Dedifferentiated amniotic fluid mesenchymal stem cell (primary cell): ENCODE data around the gene NEMF.
"Not testable (repeated sequence)": the region's sequence is repeated elsewhere in the genome, so short reads cannot be mapped to it uniquely, and the experiment has no call there.

ENCODE experiments used
- DNase-seq: peaks from one replicate; pipeline ENCODE4 v3.0.0-alpha.2; 2016; ENCODE audit errors: extremely low spot score

NEMF gene

DNA sequence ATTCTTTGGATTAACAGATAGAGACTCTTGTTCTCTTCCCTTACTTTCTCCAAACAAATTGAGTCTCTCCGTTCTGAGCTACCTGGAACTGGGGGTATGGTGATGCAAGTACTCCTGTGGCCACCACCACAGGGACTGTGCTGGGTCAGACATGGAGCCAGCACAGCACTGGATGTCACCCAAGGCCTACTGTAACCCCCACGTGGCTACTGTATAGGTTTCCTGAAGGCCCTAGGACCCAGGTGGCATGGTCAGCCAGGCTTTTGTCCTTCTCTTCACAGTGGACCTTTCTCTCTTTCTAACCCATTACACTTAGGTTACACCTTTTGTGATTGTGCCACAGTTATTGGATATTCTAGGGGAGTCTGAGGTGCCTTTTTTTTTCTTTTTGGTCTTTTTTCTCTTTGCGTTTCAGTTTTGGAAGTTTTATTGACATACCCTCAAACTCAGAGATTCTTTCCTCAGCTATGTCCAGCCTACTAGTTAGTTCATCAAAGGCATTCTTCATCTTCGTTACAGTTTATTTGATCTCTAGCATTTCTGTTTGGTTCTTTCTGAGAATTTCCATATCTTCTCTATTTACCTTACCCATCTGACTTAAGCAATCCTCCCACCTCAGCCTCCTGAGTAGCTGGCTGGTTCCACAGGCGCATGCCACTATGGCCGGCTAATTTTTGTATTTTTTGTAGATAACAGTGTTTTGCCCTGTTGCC, 90.6 kb downstream of the NEMF start:
- DNase-seq: no peak

DNA sequence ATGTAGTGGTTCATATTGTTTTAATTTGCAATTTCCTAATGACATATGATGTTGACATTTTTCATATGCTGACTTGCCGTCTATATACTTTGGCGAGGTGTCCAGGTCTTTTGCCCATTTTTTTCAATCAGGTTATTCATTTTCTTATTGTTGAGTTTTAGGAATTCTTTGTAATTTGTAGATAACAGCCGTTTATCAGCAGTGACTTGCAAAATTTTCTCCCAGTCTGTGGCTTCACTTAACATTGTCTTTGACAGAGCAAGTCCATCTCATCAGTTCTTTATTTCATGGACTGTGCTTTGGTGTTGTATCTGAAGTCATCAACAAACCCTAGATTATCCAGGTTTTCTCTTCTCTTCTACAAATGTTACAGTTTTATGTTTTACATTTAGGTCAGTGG, 97.2 kb downstream of the NEMF start:
- DNase-seq: no peak

DNA sequence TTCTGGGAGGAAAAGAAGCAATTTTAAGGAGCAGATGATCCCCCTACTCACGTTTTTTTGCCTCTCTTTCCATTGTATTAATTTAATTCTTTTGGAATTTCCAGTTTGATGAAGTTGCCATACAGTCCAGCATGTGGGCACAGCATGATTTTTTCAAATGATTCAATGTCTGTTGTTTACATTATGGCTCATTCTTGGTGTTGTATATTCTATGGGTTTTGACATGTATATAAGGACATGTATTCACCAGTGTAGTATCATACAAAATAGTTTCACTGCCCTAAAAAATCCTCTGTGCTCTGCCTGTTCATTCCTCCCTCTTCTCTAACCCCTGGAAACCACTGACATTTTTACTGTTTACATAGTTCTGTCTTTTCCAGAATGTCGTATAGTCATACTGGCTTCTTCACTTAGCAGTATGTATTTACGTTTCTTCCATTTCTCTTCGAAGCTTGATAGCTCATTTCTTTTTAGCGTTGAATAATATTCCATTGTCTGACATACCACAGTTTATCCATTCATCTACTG, 98.0 kb downstream of the NEMF start:
- no peak for DNase-seq

DNA sequence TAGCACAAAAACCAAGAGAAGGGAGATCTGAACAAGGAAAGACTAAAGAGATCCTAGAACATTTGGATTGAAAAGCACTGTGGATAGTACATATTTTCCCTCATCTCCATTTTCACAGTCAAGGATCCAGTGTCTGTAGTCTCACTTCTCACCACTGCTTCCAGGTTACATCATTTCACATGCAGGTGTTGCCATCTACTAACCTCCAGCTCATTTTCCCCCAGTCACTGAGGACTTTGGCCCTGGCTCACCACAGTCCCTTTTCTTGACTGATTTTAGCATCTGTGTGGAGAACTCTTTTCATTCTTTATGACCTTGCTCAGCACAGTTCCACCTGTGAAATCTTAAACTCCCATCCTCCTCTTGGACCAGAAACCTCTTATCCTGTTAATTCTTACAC, 106.1 kb downstream of the NEMF start:
- DNase-seq: not testable (repeated sequence)

DNA sequence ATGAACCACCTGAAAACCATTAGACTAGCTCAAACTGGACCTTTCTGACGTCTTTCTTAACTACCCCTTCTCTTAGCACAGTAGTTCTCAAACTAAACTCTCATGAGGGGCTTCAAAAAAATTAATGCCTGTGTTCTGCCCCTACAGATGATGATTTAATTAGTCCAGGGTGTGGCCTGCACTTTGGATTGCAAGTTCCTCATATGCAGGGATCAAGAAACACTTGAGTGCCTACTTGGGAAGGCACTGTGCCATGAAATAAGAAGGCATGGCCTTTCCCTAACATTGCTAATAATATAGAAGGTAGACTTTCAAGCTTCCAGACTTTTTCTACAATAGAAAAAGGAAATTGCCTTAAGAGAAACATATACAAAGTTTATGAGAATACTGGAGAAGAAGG, 107.4 kb downstream of the NEMF start:
- no peak for DNase-seq

DNA sequence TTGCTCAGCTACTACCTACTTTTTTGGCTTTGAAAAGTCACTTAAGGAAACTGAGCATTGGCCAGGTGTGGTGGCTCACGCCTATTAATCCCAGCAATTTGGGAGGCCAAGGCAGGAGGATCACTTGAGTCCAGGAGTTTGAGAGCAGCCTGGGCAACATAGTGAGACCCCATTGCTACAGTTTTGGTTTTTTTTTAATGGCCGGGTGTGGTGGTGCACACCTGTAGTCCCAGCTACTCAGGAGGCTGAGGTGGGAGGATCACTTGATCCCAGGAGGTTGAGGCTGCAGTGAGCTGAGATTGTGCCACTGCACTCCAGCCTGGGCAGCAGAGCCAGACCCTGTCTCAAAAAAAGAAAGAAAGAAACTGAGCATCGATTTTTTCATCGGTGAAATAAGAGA, 116.9 kb downstream of the NEMF start:
- DNase-seq: not testable (repeated sequence)

DNA sequence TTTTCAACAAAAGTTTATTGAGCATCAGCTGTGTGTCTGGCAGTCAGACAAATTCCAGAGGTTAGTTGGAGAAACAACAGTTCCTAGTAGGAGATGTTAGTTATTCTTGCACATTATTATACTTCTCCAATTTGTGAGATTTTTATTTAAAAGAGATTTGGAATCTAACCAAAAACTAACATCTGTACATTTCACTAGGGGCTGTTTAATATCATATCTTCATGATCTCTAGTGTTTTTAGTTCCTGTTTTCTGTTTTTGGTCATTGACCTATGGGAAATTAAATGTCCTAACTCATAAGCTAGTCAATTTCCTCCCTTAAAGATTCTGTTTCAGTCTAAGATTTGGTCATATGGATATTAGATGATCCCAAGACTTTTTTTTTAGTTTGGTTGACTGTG, 118.8 kb downstream of the NEMF start:
- no peak for DNase-seq

DNA sequence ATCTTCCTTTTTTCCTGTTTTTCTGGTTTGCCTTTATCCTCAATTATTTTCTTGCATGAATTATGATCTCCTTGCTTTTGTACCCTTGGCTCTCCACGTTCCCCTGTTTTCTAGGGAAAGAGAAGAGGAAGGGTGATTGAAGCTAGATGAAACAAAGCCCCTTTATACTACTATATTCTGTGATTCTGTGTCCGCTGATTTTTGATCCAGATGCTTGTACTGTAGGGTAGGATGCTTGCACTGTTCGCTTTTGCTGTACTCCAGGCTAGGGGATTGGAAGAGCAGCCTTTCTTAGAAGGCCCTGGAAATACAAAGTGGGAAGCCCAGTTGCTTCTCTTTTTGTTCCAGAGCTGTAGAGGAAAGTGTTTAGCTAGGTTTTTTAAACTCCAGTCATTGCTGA, 119.7 kb downstream of the NEMF start:
- DNase-seq: no peak
